Type B pancreatic cell (in vitro differentiated cells): ENCODE measurements around the gene IMP4. TPM values are rescaled to one million over a fixed set of nuclear protein-coding genes. Genes with fewer than 3 reads are reported as not detected.

Experiments used
- DNase-seq: peaks from one replicate; pipeline ENCODE4 v3.0.0; 2021; ENCODE audit warnings: mixed read lengths; ENCODE audit not compliant: unreplicated experiment; ENCODE audit errors: extremely low spot score
- H3K27ac Mint-ChIP-seq: 2 replicates; pipeline ENCODE4 v1.8.0; 2021; ENCODE audit warnings: mild to moderate bottlenecking, mixed read lengths
- H3K27me3 Mint-ChIP-seq: 2 replicates; pipeline ENCODE4 v1.8.0; 2021; ENCODE audit warnings: mixed read lengths
- H3K36me3 Mint-ChIP-seq: 2 replicates; pipeline ENCODE4 v1.8.0; 2021; ENCODE audit warnings: mixed read lengths
- H3K4me1 Mint-ChIP-seq: one replicate; pipeline ENCODE4 v1.8.0; 2021; ENCODE audit warnings: mixed read lengths; ENCODE audit not compliant: unreplicated experiment
- H3K4me3 Mint-ChIP-seq: 2 replicates; pipeline ENCODE4 v1.8.0; 2021; ENCODE audit warnings: mild to moderate bottlenecking, mixed read lengths
- H3K9me3 Mint-ChIP-seq: 2 replicates; pipeline ENCODE4 v1.8.0; 2021; ENCODE audit warnings: mixed read lengths
- CTCF ChIP-seq: fragments of 200-600 bp; sonication (generic); conservative IDR thresholded peaks from 2 replicates; pipeline ENCODE4 v1.5.0; 2021; ENCODE audit warnings: antibody characterized with exemption, mild to moderate bottlenecking
- total RNA-seq: library from RNA; stranded (reverse); gene quantifications from 2 replicates; pipeline ENCODE4 v1.2.1, GENCODE V29; 2021; ENCODE audit warnings: low replicate concordance

The IMP4 gene
- total RNA-seq, 1 donor from 2014 or later: 53.6 TPM

GRCh38 chr2:130380096-130380934 is 37.6 kb downstream of the IMP4 start:
- H3K27me3 Mint-ChIP-seq: no peaks in the 10 kb centered on the region
- peak overlapping the region; percentile 39 for H3K27ac Mint-ChIP-seq
- no peaks in the 10 kb centered on the region for H3K9me3 Mint-ChIP-seq
- peaks cover 5% of the 10 kb centered on the region for H3K36me3 Mint-ChIP-seq
- no peaks in the 10 kb centered on the region for H3K4me1 Mint-ChIP-seq
- DNase-seq: no peak
- H3K4me3 Mint-ChIP-seq: no peak overlapping the region
- TF ChIP-seq CTCF: no peak

- Mint-ChIP-seq H3K27ac (no peak overlapping the region), H3K4me3 (no peak overlapping the region), H3K9me3 (no peaks in the 10 kb centered on the region), H3K27me3 (no peaks in the 10 kb centered on the region), H3K36me3 (peaks cover under 1% of the 10 kb centered on the region), H3K4me1 (no peaks in the 10 kb centered on the region)
- TF ChIP-seq CTCF: no peak
- no peak for DNase-seq
Observed at GRCh38 chr2:130381145-130381544, 38.4 kb downstream of the IMP4 start.

GRCh38 chr2:130381619-130382018 is 38.9 kb downstream of the IMP4 start:
- no peak overlapping the region for H3K27ac Mint-ChIP-seq

GRCh38 chr2:130382313-130382917 is 39.7 kb downstream of the IMP4 start:
- Mint-ChIP-seq H3K4me3 (no peak overlapping the region), H3K4me1 (no peaks in the 10 kb centered on the region), H3K27me3 (no peaks in the 10 kb centered on the region), H3K9me3 (no peaks in the 10 kb centered on the region), H3K27ac (no peak overlapping the region), H3K36me3 (no peaks in the 10 kb centered on the region)
- no peak for TF ChIP-seq CTCF
- DNase-seq: no peak

More at GRCh38 chr2:130381619-130382018, 38.9 kb downstream of the IMP4 start:
- no peak for DNase-seq
- Mint-ChIP-seq H3K27me3 (no peaks in the 10 kb centered on the region), H3K4me3 (no peak overlapping the region), H3K4me1 (no peaks in the 10 kb centered on the region), H3K36me3 (no peaks in the 10 kb centered on the region), H3K9me3 (no peaks in the 10 kb centered on the region)
- TF ChIP-seq CTCF: no peak

- no peaks in the 10 kb centered on the region for H3K36me3 Mint-ChIP-seq
- H3K27ac Mint-ChIP-seq: no peak overlapping the region
- H3K9me3 Mint-ChIP-seq: no peaks in the 10 kb centered on the region
- no peaks in the 10 kb centered on the region for H3K4me1 Mint-ChIP-seq
- no peak for TF ChIP-seq CTCF
- DNase-seq: no peak
- no peaks in the 10 kb centered on the region for H3K27me3 Mint-ChIP-seq
- H3K4me3 Mint-ChIP-seq: no peak overlapping the region
Observed at GRCh38 chr2:130385709-130386108, 43.0 kb downstream of the IMP4 start.
